Mesothelial cell of epicardium (in vitro differentiated cells): ENCODE results near the gene WAS. TPM values are rescaled to one million over a fixed set of nuclear protein-coding genes. Genes with fewer than 3 reads are reported as not detected.
"Not testable (repeated sequence)": the region's sequence is repeated elsewhere in the genome, so short reads cannot be mapped to it uniquely, and the experiment has no call there.

ENCODE experiments used
- DNase-seq, 2 experiments: peaks; one replicate each; pipeline ENCODE4 v3.0.0; 2021; ENCODE audit warnings: low spot score in 2 of 2; ENCODE audit not compliant: unreplicated experiment in 2 of 2
- H3K27ac Mint-ChIP-seq: 2 replicates; pipeline ENCODE4 v1.8.0; 2021; ENCODE audit warnings: mixed read lengths
- H3K27me3 Mint-ChIP-seq: 2 replicates; pipeline ENCODE4 v1.8.0; 2021; ENCODE audit warnings: low read depth, mixed read lengths
- H3K36me3 Mint-ChIP-seq: 2 replicates; pipeline ENCODE4 v1.8.0; 2021; ENCODE audit warnings: mixed read lengths
- H3K4me1 Mint-ChIP-seq: 2 replicates; pipeline ENCODE4 v1.8.0; 2021; ENCODE audit warnings: mixed read lengths
- H3K4me3 Mint-ChIP-seq: 2 replicates; pipeline ENCODE4 v1.8.0; 2021; ENCODE audit warnings: mild to moderate bottlenecking, moderate library complexity, mixed read lengths
- H3K9me3 Mint-ChIP-seq: 2 replicates; pipeline ENCODE4 v1.8.0; 2021; ENCODE audit warnings: mixed read lengths
- CTCF ChIP-seq: fragments of 200-600 bp; sonication (generic); IDR thresholded peaks from one replicate; pipeline ENCODE4 v1.5.0; 2021; ENCODE audit warnings: antibody characterized with exemption; ENCODE audit not compliant: unreplicated experiment
- total RNA-seq: library from RNA; stranded (reverse); gene quantifications from 3 replicates; pipeline ENCODE4 v1.2.1, GENCODE V29; 2021

WAS gene
- total RNA-seq, 1 donor from 2014 or later: 1.5 TPM

GRCh38 chrX:48666649-48667048, 16.9 kb upstream of the WAS start:
- Mint-ChIP-seq H3K27me3 (no peaks in the 10 kb centered on the region), H3K4me1 (no peaks in the 10 kb centered on the region), H3K27ac (no peak overlapping the region), H3K9me3 (peaks cover 4% of the 10 kb centered on the region), H3K4me3 (no peak overlapping the region), H3K36me3 (no peaks in the 10 kb centered on the region)
- no peak for TF ChIP-seq CTCF
- DNase-seq: no peak

- Mint-ChIP-seq H3K36me3 (no peaks in the 10 kb centered on the region), H3K4me1 (no peaks in the 10 kb centered on the region), H3K4me3 (no peak overlapping the region), H3K9me3 (peaks cover 4% of the 10 kb centered on the region), H3K27ac (no peak overlapping the region), H3K27me3 (no peaks in the 10 kb centered on the region)
- no peak for DNase-seq
- no peak for TF ChIP-seq CTCF
Observed at GRCh38 chrX:48667509-48667908, 16.1 kb upstream of the WAS start.

GRCh38 chrX:48668187-48668586, 15.4 kb upstream of the WAS start:
- H3K9me3 Mint-ChIP-seq, H3K4me1 Mint-ChIP-seq, DNase-seq: not testable (repeated sequence)

GRCh38 chrX:48676106-48676892, 7.3 kb upstream of the WAS start:
- Mint-ChIP-seq H3K4me3 (peak overlapping the region; percentile 88), H3K9me3 (peaks cover 12% of the 10 kb centered on the region), H3K27ac (peak overlapping the region; percentile 95), H3K27me3 (no peaks in the 10 kb centered on the region), H3K4me1 (peaks cover 14% of the 10 kb centered on the region), H3K36me3 (no peaks in the 10 kb centered on the region)
- TF ChIP-seq CTCF: no peak
- DNase-seq: peak; percentile 79 to 88

More at GRCh38 chrX:48668187-48668586, 15.4 kb upstream of the WAS start:
- not testable (repeated sequence) for H3K27me3 Mint-ChIP-seq, H3K4me3 Mint-ChIP-seq, H3K27ac Mint-ChIP-seq, H3K36me3 Mint-ChIP-seq

- TF ChIP-seq CTCF: no peak
- no peak for DNase-seq
- Mint-ChIP-seq H3K9me3 (peaks cover 12% of the 10 kb centered on the region), H3K4me1 (peaks cover 14% of the 10 kb centered on the region), H3K4me3 (peak overlapping the region; percentile 88), H3K27me3 (no peaks in the 10 kb centered on the region), H3K27ac (peak overlapping the region; percentile 82), H3K36me3 (no peaks in the 10 kb centered on the region)
Observed at GRCh38 chrX:48676893-48677270, 6.7 kb upstream of the WAS start.

GRCh38 chrX:48677516-48677915, 6.1 kb upstream of the WAS start:
- DNase-seq: no peak

GRCh38 chrX:48680467-48680866, 3.1 kb upstream of the WAS start:
- DNase-seq, H3K27ac Mint-ChIP-seq, H3K4me3 Mint-ChIP-seq, H3K27me3 Mint-ChIP-seq, H3K36me3 Mint-ChIP-seq: not testable (repeated sequence)
- Mint-ChIP-seq H3K9me3 (peaks cover 17% of the 10 kb centered on the region), H3K4me1 (peaks cover 14% of the 10 kb centered on the region)

More at GRCh38 chrX:48677516-48677915, 6.1 kb upstream of the WAS start:
- no peaks in the 10 kb centered on the region for H3K36me3 Mint-ChIP-seq
- H3K27ac Mint-ChIP-seq: peak overlapping the region; percentile 82
- no peak for TF ChIP-seq CTCF
- peaks cover 12% of the 10 kb centered on the region for H3K9me3 Mint-ChIP-seq
- no peaks in the 10 kb centered on the region for H3K27me3 Mint-ChIP-seq
- H3K4me3 Mint-ChIP-seq: peak overlapping the region; percentile 88
- H3K4me1 Mint-ChIP-seq: peaks cover 14% of the 10 kb centered on the region

GRCh38 chrX:48680925-48681324, 2.7 kb upstream of the WAS start:
- peaks cover 14% of the 10 kb centered on the region for H3K4me1 Mint-ChIP-seq
- H3K36me3 Mint-ChIP-seq, H3K27ac Mint-ChIP-seq, H3K27me3 Mint-ChIP-seq, DNase-seq, H3K4me3 Mint-ChIP-seq: not testable (repeated sequence)
- peaks cover 17% of the 10 kb centered on the region for H3K9me3 Mint-ChIP-seq
